Neural cell (in vitro differentiated cells): ENCODE results near the gene LMBRD2. TPM values are rescaled to one million over a fixed set of nuclear protein-coding genes. Genes with fewer than 3 reads are reported as not detected.

Source experiments
- H2AFZ ChIP-seq: fragments of 200-600, 300-800 bp; sonication (generic), shearing (Covaris generic); 2 replicates; pipeline ENCODE4 v1.6.0; 2014; ENCODE audit warnings: low read depth, mild to moderate bottlenecking, antibody characterized with exemption, low read length, moderate library complexity
- H3F3A ChIP-seq: fragments of 200-600 bp; shearing (Covaris generic); 2 replicates; pipeline ENCODE4 v1.6.1; 2016; ENCODE audit warnings: mild to moderate bottlenecking, moderate library complexity, mixed read lengths, antibody characterized with exemption, low read length; ENCODE audit not compliant: insufficient read depth, poor library complexity, severe bottlenecking
- H3K27ac ChIP-seq: fragments of 200-600, 300-800 bp; sonication (generic), shearing (Covaris generic); 2 replicates; pipeline ENCODE4 v1.5.1; 2014; ENCODE audit warnings: mild to moderate bottlenecking, low read length, moderate library complexity
- H3K27me3 ChIP-seq: fragments of 300-800, 200-600 bp; sonication (generic), shearing (Covaris generic); 2 replicates; pipeline ENCODE4 v1.6.0; 2014; ENCODE audit warnings: mild to moderate bottlenecking, low read depth, low read length, moderate library complexity; ENCODE audit not compliant: insufficient read depth
- H3K36me3 ChIP-seq: fragments of 300-800, 200-600 bp; sonication (generic), shearing (Covaris generic); 2 replicates; pipeline ENCODE4 v1.5.1; 2014; ENCODE audit warnings: mild to moderate bottlenecking, antibody characterized with exemption, low read length, moderate library complexity; ENCODE audit not compliant: insufficient read depth
- H3K4me2 ChIP-seq: fragments of 300-800, 200-600 bp; sonication (generic), shearing (Covaris generic); 2 replicates; pipeline ENCODE4 v1.6.0; 2014; ENCODE audit warnings: mild to moderate bottlenecking, low read length
- H3K4me3 ChIP-seq: fragments of 300-800, 200-600 bp; sonication (generic), shearing (Covaris generic); 2 replicates; pipeline ENCODE4 v1.5.1; 2014; ENCODE audit warnings: mild to moderate bottlenecking, low read length, moderate library complexity
- H3K79me2 ChIP-seq: fragments of 200-600 bp; shearing (Covaris generic); replicated peaks from 2 replicates; pipeline ENCODE4 v1.6.0; 2014; ENCODE audit warnings: mild to moderate bottlenecking, low read length, moderate library complexity; ENCODE audit not compliant: insufficient read depth
- H3K9ac ChIP-seq: fragments of 300-800, 200-600 bp; sonication (generic), shearing (Covaris generic); 2 replicates; pipeline ENCODE4 v1.6.1; 2016; ENCODE audit warnings: mild to moderate bottlenecking, low read length, mixed read lengths
- H3K9me2 ChIP-seq: fragments of 200-600 bp; shearing (Covaris generic); 2 replicates; pipeline ENCODE4 v1.6.1; 2016; ENCODE audit warnings: mild to moderate bottlenecking, low read length, mixed read lengths; ENCODE audit not compliant: insufficient read depth
- H3K9me3 ChIP-seq: fragments of 200-600, 300-800 bp; sonication (generic), shearing (Covaris generic); 2 replicates; pipeline ENCODE4 v1.6.1; 2016; ENCODE audit warnings: mild to moderate bottlenecking, mixed run types, low read length, moderate library complexity, mixed read lengths
- H4K20me1 ChIP-seq: fragments of 200-600 bp; shearing (Covaris generic); 2 replicates; pipeline ENCODE4 v1.6.1; 2016; ENCODE audit warnings: mild to moderate bottlenecking, mixed run types; ENCODE audit not compliant: insufficient read depth
- CTCF ChIP-seq: fragments of 450-650 bp; IDR thresholded peaks from 2 replicates; pipeline ENCODE4 v1.5.1; 2014; ENCODE audit warnings: antibody characterized with exemption, mild to moderate bottlenecking, moderate library complexity; ENCODE audit not compliant: poor library complexity, severe bottlenecking
- EP300 ChIP-seq: fragments of 450-650 bp; conservative IDR thresholded peaks from 2 replicates; pipeline ENCODE4 v1.6.1; 2014; ENCODE audit warnings: antibody characterized with exemption, mild to moderate bottlenecking, moderate library complexity; ENCODE audit not compliant: poor library complexity, severe bottlenecking
- EZH2 ChIP-seq: fragments of 200-600, 300-800 bp; shearing (Covaris generic), sonication (generic); IDR thresholded peaks from 2 replicates; pipeline ENCODE4 v1.6.1; 2014; ENCODE audit warnings: antibody characterized with exemption, low read length, borderline replicate concordance, mild to moderate bottlenecking; ENCODE audit not compliant: insufficient read depth, poor library complexity, severe bottlenecking
- MXI1 ChIP-seq: fragments of 450-650 bp; conservative IDR thresholded peaks from 2 replicates; pipeline ENCODE4 v1.6.1; 2014; ENCODE audit warnings: antibody characterized with exemption, mild to moderate bottlenecking; ENCODE audit not compliant: poor library complexity, severe bottlenecking
- POLR2AphosphoS5 ChIP-seq: IDR thresholded peaks from 2 replicates; pipeline ENCODE4 v1.6.1; 2012
- RAD21 ChIP-seq: fragments of 450-650 bp; conservative IDR thresholded peaks from 2 replicates; pipeline ENCODE4 v1.6.1; 2014; ENCODE audit warnings: antibody characterized with exemption, mild to moderate bottlenecking, moderate library complexity
- REST ChIP-seq: IDR thresholded peaks from 2 replicates; pipeline ENCODE4 v1.6.1; 2012; ENCODE audit warnings: borderline replicate concordance
- SMC3 ChIP-seq: fragments of 450-650 bp; conservative IDR thresholded peaks from 2 replicates; pipeline ENCODE4 v1.6.1; 2014; ENCODE audit warnings: antibody characterized with exemption, mild to moderate bottlenecking, moderate library complexity; ENCODE audit not compliant: poor library complexity
- TAF1 ChIP-seq: IDR thresholded peaks from 2 replicates; pipeline ENCODE4 v1.6.1; 2012; ENCODE audit warnings: low read depth
- polyA plus RNA-seq: library from polyadenylated mRNA; depleted of rRNA; stranded (reverse); fragments of >200 nt; gene quantifications from 2 replicates; pipeline ENCODE4 v1.2.3, GENCODE V29; 2014

Gene LMBRD2
- polyA plus RNA-seq, 1 donor from 2014 or later: 25.7 TPM

DNA sequence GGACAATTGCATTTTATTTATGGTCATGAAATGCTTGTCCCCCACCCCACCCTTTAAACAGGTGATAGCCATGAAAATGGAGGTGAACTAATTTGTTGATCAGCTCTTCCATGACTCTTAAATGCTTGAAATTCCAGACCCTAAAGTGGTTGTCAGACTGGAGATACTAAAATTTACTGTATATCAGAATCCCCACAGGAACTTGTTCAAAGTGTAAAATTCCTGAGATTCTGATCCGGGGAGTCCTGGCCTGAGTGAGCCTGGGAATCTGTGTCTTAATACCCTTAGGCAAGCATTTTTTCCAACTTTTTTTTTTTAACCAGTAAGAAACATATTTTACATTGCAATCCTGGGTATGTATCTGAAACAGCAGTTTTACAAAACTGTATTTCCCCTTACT is 4.9 kb upstream of the LMBRD2 start:
- no peaks in the 10 kb centered on the region for H4K20me1 ChIP-seq
- no peak overlapping the region for H2AFZ ChIP-seq
- H3K27me3 ChIP-seq: no peaks in the 10 kb centered on the region
- peaks cover 18% of the 10 kb centered on the region for H3K36me3 ChIP-seq
- peaks cover 28% of the 10 kb centered on the region for H3K79me2 ChIP-seq
- H3F3A ChIP-seq: no peaks in the 10 kb centered on the region
- H3K9me2 ChIP-seq: no peaks in the 10 kb centered on the region
- no peak overlapping the region for H3K4me2 ChIP-seq
- no peak for TF ChIP-seq RAD21
- no peak for TF ChIP-seq POLR2AphosphoS5
- no peak overlapping the region for H3K9ac ChIP-seq
- H3K9me3 ChIP-seq: no peaks in the 10 kb centered on the region
- H3K27ac ChIP-seq: no peak overlapping the region
- no peak overlapping the region for H3K4me3 ChIP-seq

- no peak overlapping the region for H3K27ac ChIP-seq
These were observed 4.5 kb upstream of the LMBRD2 start for GRCh38 chr5:36156121-36156601.

More at GRCh38 chr5:36156121-36156601, 4.5 kb upstream of the LMBRD2 start:
- Histone ChIP-seq H3K9me3 (no peaks in the 10 kb centered on the region), H3K9me2 (no peaks in the 10 kb centered on the region), H2AFZ (no peak overlapping the region), H3K36me3 (peaks cover 18% of the 10 kb centered on the region), H4K20me1 (no peaks in the 10 kb centered on the region), H3K4me2 (no peak overlapping the region), H3K79me2 (peaks cover 28% of the 10 kb centered on the region), H3K9ac (no peak overlapping the region), H3K4me3 (no peak overlapping the region), H3F3A (no peaks in the 10 kb centered on the region), H3K27me3 (no peaks in the 10 kb centered on the region)
- TF ChIP-seq CTCF: no peak
- no peak for TF ChIP-seq REST
- TF ChIP-seq TAF1: no peak
- no peak for TF ChIP-seq EZH2
- TF ChIP-seq MXI1: no peak
- no peak for TF ChIP-seq POLR2AphosphoS5
- TF ChIP-seq EP300: no peak
- no peak for TF ChIP-seq SMC3
- no peak for TF ChIP-seq RAD21
